Right lobe of liver (tissue), 6 donors: ENCODE measurements around the gene HOXD9. TPM values are rescaled to one million over a fixed set of nuclear protein-coding genes. Genes with fewer than 3 reads are reported as not detected.

Experiments used
- ATAC-seq, 4 donors: fragments of 200-7000 bp; cut with Tn5 transposase; one replicate each; pipeline ENCODE4 v1.9.1; 2020; ENCODE audit warnings: mild to moderate bottlenecking in 4 of 4, moderate library complexity in 4 of 4
- DNase-seq, 3 donors: peaks; one replicate each; pipeline ENCODE4 v3.0.0-alpha.2; 2020
- H3K27ac ChIP-seq, 3 donors: fragments of 200-600 bp; one replicate each; pipeline ENCODE4 v1.8.0; 2022
- H3K27me3 ChIP-seq, 2 donors: fragments of 200-600 bp; one replicate each; pipeline ENCODE4 v1.8.0; 2022
- H3K36me3 ChIP-seq, 4 donors: fragments of 200-600 bp; sonication (generic) in 1 of 4; one replicate each; pipeline versions ENCODE4 v1.5.1 to v1.8.0; 2017 to 2022; ENCODE audit warnings: control low read depth in 1 of 4
- H3K4me1 ChIP-seq, 4 donors: fragments of 200-600 bp; sonication (generic) in 1 of 4; one replicate each; pipeline versions ENCODE4 v1.5.1 to v1.8.0; 2017 to 2022; ENCODE audit warnings: control low read depth in 1 of 4
- H3K4me3 ChIP-seq, 3 donors: fragments of 200-600 bp; one replicate each; pipeline ENCODE4 v1.8.0; 2022
- H3K9me3 ChIP-seq, 4 donors: fragments of 200-600 bp; sonication (generic) in 1 of 4; one replicate each; pipeline versions ENCODE4 v1.5.1 to v1.8.0; 2017 to 2022; ENCODE audit warnings: control low read depth in 1 of 4
- POLR2A ChIP-seq: fragments of 450-650 bp; IDR thresholded peaks from one replicate; pipeline ENCODE4 v1.6.1; 2017; ENCODE audit warnings: antibody characterized with exemption, mild to moderate bottlenecking
- WGBS: methylation state at CpG from one replicate; pipeline ENCODE4 v1.1.6; 2018; ENCODE audit warnings: low coverage, low lambda C conversion rate; ENCODE audit not compliant: insufficient coverage; ENCODE audit errors: missing lambda C conversion rate; 5-methylcytosine and 5-hydroxymethylcytosine counted together
- intact Hi-C, 2 donors: fragments of 100-400 bp; cut with DNase I; formaldehyde crosslinking; loops; one replicate each; pipeline versions ENCODE4 v1.11.2 to v1.14.1; 2022
- total RNA-seq, 6 experiments: library from RNA; depleted of rRNA in 2 of 6; stranded (reverse); fragments of >200 nt in 2 of 6; fragmentation: NEBNext Ultra II Directional in 3 of 6; extraction: Animal tissue kit (Norgen Biotek cat#: 25700) in 3 of 6; gene quantifications; one replicate each; pipeline versions ENCODE4 v1.1.0 to v1.2.4, GENCODE V29; 2016 to 2023
- TF ChIP-seq, protein P1 (sequence below), 4 donors: fragments of 200-600 bp in 3 of 4; fragments of 450-650 bp in 1 of 4; IDR thresholded peaks; one replicate each; pipeline versions ENCODE4 v1.5.1 to v1.8.0; 2016 to 2022; ENCODE audit warnings: antibody characterized with exemption in 4 of 4, mild to moderate bottlenecking in 2 of 4
- donor health status: DM: no; HTN: yes; CAD: no.
- donor health status: DM: no; HTN: no; CAD: no.
- donor health status: DM: no; HTN: no; CAD: no.
- donor health status: DM: no; HTN: yes; CAD: no.
- donor health status: DM: no; HTN: yes; CAD: no.

HOXD9 gene
- total RNA-seq, 6 experiments from 2014 or later: 0.25 TPM; not detected in 5

GRCh38 chr2:176156807-176157498 lies 34.4 kb downstream of the HOXD9 start, which contains the start of gene HOXD3:
HOXD3 (plus strand) TSS chr2:176157307; CDS start chr2:176169115, 11,808 bp downstream.
- Histone ChIP-seq H3K27ac (no peak within 1 kb of the TSS), H3K27me3 (peaks cover 0 to 67% of the 10 kb centered on the region in 2 donors), H3K4me3 (no peak within 1 kb of the TSS), H3K36me3 (no peaks in the 10 kb centered on the region), H3K4me1 (peaks cover 0 to 20% (median 0%) of the 10 kb centered on the region in 4 donors), H3K9me3 (no peaks in the 10 kb centered on the region)
- intact Hi-C loops: no loop called here
- 6% methylated on average over 46 of the region's 48 CpGs for WGBS
- ATAC-seq (no peak), DNase-seq (no peak)
- TF ChIP-seq, protein P1, sequence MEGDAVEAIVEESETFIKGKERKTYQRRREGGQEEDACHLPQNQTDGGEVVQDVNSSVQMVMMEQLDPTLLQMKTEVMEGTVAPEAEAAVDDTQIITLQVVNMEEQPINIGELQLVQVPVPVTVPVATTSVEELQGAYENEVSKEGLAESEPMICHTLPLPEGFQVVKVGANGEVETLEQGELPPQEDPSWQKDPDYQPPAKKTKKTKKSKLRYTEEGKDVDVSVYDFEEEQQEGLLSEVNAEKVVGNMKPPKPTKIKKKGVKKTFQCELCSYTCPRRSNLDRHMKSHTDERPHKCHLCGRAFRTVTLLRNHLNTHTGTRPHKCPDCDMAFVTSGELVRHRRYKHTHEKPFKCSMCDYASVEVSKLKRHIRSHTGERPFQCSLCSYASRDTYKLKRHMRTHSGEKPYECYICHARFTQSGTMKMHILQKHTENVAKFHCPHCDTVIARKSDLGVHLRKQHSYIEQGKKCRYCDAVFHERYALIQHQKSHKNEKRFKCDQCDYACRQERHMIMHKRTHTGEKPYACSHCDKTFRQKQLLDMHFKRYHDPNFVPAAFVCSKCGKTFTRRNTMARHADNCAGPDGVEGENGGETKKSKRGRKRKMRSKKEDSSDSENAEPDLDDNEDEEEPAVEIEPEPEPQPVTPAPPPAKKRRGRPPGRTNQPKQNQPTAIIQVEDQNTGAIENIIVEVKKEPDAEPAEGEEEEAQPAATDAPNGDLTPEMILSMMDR (IDR thresholded peaks at IDR 0.05): no peak
- no peak for TF ChIP-seq POLR2A

GRCh38 chr2:176157499-176158185 lies 35.1 kb downstream of the HOXD9 start:
- H3K27me3 ChIP-seq: peaks cover 0 to 70% of the 10 kb centered on the region in 2 donors
- H3K36me3 ChIP-seq: no peaks in the 10 kb centered on the region
- intact Hi-C loops: no loop called here
- peaks cover 0 to 20% (median 0%) of the 10 kb centered on the region in 4 donors for H3K4me1 ChIP-seq
- no peak for TF ChIP-seq POLR2A
- TF ChIP-seq, protein P1 (IDR thresholded peaks at IDR 0.05): no peak
- DNase-seq: no peak
- 3% methylated on average over 43 of the region's 43 CpGs for WGBS
- H3K4me3 ChIP-seq: no peak overlapping the region
- H3K9me3 ChIP-seq: no peaks in the 10 kb centered on the region
- no peak for ATAC-seq
- no peak overlapping the region for H3K27ac ChIP-seq

DNA sequence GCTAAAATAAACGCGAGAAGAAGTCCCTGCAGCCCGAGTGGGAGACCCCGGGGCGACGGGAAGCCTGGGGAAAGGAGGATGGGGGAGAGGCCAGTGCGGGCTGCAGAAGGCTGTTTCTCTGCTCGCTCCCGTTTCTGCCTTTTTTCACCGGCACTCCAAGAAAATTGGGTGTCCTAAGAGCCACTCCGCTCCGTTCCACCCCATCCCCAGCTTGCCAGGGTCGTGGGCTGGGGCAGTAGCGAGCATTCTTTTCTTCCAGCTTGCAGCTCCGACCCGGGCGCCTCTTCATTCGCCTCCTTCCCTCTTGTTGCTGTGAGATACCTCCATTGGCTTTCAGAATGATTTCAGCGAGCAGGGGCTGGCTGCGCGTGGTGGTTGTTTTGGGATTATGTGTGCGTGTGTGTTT lies 35.7 kb downstream of the HOXD9 start:
- Histone ChIP-seq H3K9me3 (no peaks in the 10 kb centered on the region), H3K36me3 (no peaks in the 10 kb centered on the region), H3K27ac (no peak overlapping the region), H3K27me3 (peaks cover 0 to 70% of the 10 kb centered on the region in 2 donors), H3K4me1 (peaks cover 0 to 20% (median 0%) of the 10 kb centered on the region in 4 donors), H3K4me3 (no peak overlapping the region)
- no peak for TF ChIP-seq POLR2A
- TF ChIP-seq, protein P1 (IDR thresholded peaks at IDR 0.05): no peak
- DNase-seq (no peak), ATAC-seq (no peak)
- 6% methylated on average over 21 of the region's 22 CpGs for whole genome bisulfite sequencing
- intact Hi-C loops: no loop called here

GRCh38 chr2:176158855-176159662 lies 36.5 kb downstream of the HOXD9 start:
- TF ChIP-seq, protein P1 (IDR thresholded peaks at IDR 0.05): no peak
- TF ChIP-seq POLR2A: no peak
- H3K4me3 ChIP-seq: no peak overlapping the region
- ATAC-seq (no peak), DNase-seq (no peak)
- no peaks in the 10 kb centered on the region for H3K9me3 ChIP-seq
- H3K27me3 ChIP-seq: peaks cover 0 to 70% of the 10 kb centered on the region in 2 donors
- 3% methylated on average over 22 of the region's 39 CpGs for WGBS
- H3K27ac ChIP-seq: no peak overlapping the region
- peaks cover 0 to 20% (median 0%) of the 10 kb centered on the region in 4 donors for H3K4me1 ChIP-seq
- no peaks in the 10 kb centered on the region for H3K36me3 ChIP-seq
- intact Hi-C loops: no loop called here
